CD14-positive monocyte (primary cell): ENCODE data around the gene GPD1. TPM values are rescaled to one million over a fixed set of nuclear protein-coding genes. Genes with fewer than 3 reads are reported as not detected.

Experiments
- DNase-seq, 3 donors: peaks; one replicate each; pipeline ENCODE4 v3.0.0-alpha.2; 2011 to 2022
- H2AFZ ChIP-seq: 2 replicates; pipeline ENCODE4 v1.6.0; 2012; ENCODE audit warnings: mild to moderate bottlenecking, low read depth, low read length, inconsistent platforms; ENCODE audit not compliant: insufficient read depth, poor library complexity, severe bottlenecking
- H3K27ac ChIP-seq, 2 donors: 1 replicate in 1 of 2; 2 replicates in 1 of 2; pipeline ENCODE4 v1.5.1; 2012 to 2013; ENCODE audit warnings: low read length in 2 of 2, control low read depth in 1 of 2, inconsistent platforms in 1 of 2, low read depth in 1 of 2, mild to moderate bottlenecking in 1 of 2
- H3K27me3 ChIP-seq, 2 donors: one replicate each; pipeline versions ENCODE4 v1.6.0 to v1.6.1; 2011 to 2013; ENCODE audit warnings: low read length in 2 of 2; ENCODE audit not compliant: control insufficient read depth in 2 of 2, insufficient read depth in 2 of 2
- H3K36me3 ChIP-seq, 2 donors: replicated peaks in 1 of 2; 1 replicate in 1 of 2; 2 replicates in 1 of 2; pipeline versions ENCODE4 v1.5.1 to v1.6.1; 2012 to 2013; ENCODE audit warnings: low read length in 2 of 2, control low read depth in 1 of 2, inconsistent platforms in 1 of 2, mild to moderate bottlenecking in 1 of 2; ENCODE audit not compliant: insufficient read depth in 2 of 2, control insufficient read depth in 1 of 2
- H3K4me1 ChIP-seq, 2 donors: 1 replicate in 1 of 2; 2 replicates in 1 of 2; pipeline versions ENCODE4 v1.5.1 to v1.6.1; 2012 to 2013; ENCODE audit warnings: low read length in 2 of 2, control low read depth in 1 of 2, inconsistent platforms in 1 of 2, mild to moderate bottlenecking in 1 of 2, moderate library complexity in 1 of 2; ENCODE audit not compliant: insufficient read depth in 2 of 2, control insufficient read depth in 1 of 2
- H3K4me2 ChIP-seq: replicated peaks from 2 replicates; pipeline ENCODE3; 2012; ENCODE audit warnings: low read length, moderate library complexity, mild to moderate bottlenecking; ENCODE audit not compliant: poor library complexity, severe bottlenecking; ENCODE audit errors: extremely low read depth
- H3K4me3 ChIP-seq, 3 experiments: fragments of 200-600 bp in 1 of 3; sonication (generic) in 1 of 3; replicated peaks in 1 of 3; 1 replicate in 2 of 3; 2 replicates in 1 of 3; pipeline ENCODE4 v1.5.1; 2011 to 2013; ENCODE audit warnings: low read length in 3 of 3, mild to moderate bottlenecking in 3 of 3, control low read depth in 2 of 3, low read depth in 2 of 3, inconsistent platforms in 1 of 3, moderate library complexity in 1 of 3
- H3K79me2 ChIP-seq: 2 replicates; pipeline ENCODE4 v1.6.0; 2012; ENCODE audit warnings: mild to moderate bottlenecking, control low read depth, inconsistent platforms, low read length, moderate library complexity; ENCODE audit not compliant: insufficient read depth
- H3K9ac ChIP-seq: 2 replicates; pipeline ENCODE4 v1.6.0; 2017; ENCODE audit warnings: low read length, mild to moderate bottlenecking; ENCODE audit not compliant: insufficient read depth, poor library complexity, severe bottlenecking
- H3K9me3 ChIP-seq, 2 donors: replicated peaks in 1 of 2; 1 replicate in 1 of 2; 2 replicates in 1 of 2; pipeline versions ENCODE4 v1.5.1 to v1.6.1; 2012 to 2013; ENCODE audit warnings: low read length in 2 of 2, control low read depth in 1 of 2; ENCODE audit not compliant: control insufficient read depth in 1 of 2, insufficient read depth in 1 of 2
- H4K20me1 ChIP-seq: 2 replicates; pipeline ENCODE4 v1.6.0; 2012; ENCODE audit warnings: mild to moderate bottlenecking, low read length, control low read depth, moderate library complexity; ENCODE audit not compliant: insufficient read depth
- H3K27ac Mint-ChIP-seq, 7 donors: one replicate each; pipeline ENCODE4 v1.8.0; 2020; ENCODE audit warnings: mild to moderate bottlenecking in 7 of 7, mixed read lengths in 7 of 7, moderate library complexity in 6 of 7, inconsistent platforms in 2 of 7
- H3K27me3 Mint-ChIP-seq, 3 donors: one replicate each; pipeline ENCODE4 v1.8.0; 2021 to 2022; ENCODE audit warnings: low read depth in 3 of 3, mild to moderate bottlenecking in 3 of 3, mixed read lengths in 3 of 3, moderate library complexity in 3 of 3, inconsistent platforms in 1 of 3
- H3K36me3 Mint-ChIP-seq, 2 donors: one replicate each; pipeline ENCODE4 v1.8.0; 2020; ENCODE audit warnings: mixed read lengths in 2 of 2, inconsistent platforms in 1 of 2, mild to moderate bottlenecking in 1 of 2
- H3K4me1 Mint-ChIP-seq: one replicate; pipeline ENCODE4 v1.8.0; 2020; ENCODE audit warnings: mild to moderate bottlenecking, mixed read lengths
- H3K4me3 Mint-ChIP-seq, 2 donors: one replicate each; pipeline ENCODE4 v1.8.0; 2020; ENCODE audit warnings: mild to moderate bottlenecking in 2 of 2, mixed read lengths in 2 of 2, moderate library complexity in 1 of 2
- H3K9me3 Mint-ChIP-seq, 7 donors: one replicate each; pipeline ENCODE4 v1.8.0; 2020 to 2022; ENCODE audit warnings: mixed read lengths in 7 of 7, mild to moderate bottlenecking in 6 of 7, moderate library complexity in 6 of 7, inconsistent platforms in 2 of 7
- WGBS: methylation state at CpG from one replicate; pipeline ENCODE4 v1.1.5; 2013; ENCODE audit warnings: missing lambda C conversion rate; ENCODE audit not compliant: insufficient coverage; 5-methylcytosine and 5-hydroxymethylcytosine counted together
- intact Hi-C, 2 donors: fragments of 100-400 bp; cut with micrococcal nuclease; formaldehyde crosslinking; loops; one replicate each; pipeline versions ENCODE4 v1.15.0 to v1.15.1; 2023
- polyA plus RNA-seq, 3 donors: library from polyadenylated mRNA; depleted of rRNA in 1 of 3; unstranded in 2 of 3; stranded (reverse) in 1 of 3; fragments of 300-500 nt in 2 of 3; fragments of >200 nt in 1 of 3; fragmentation: Illumina TruSeq in 2 of 3; gene quantifications; 1 replicate in 2 of 3; 2 replicates in 1 of 3; pipeline ENCODE4 v1.2.3, GENCODE V29; 2012 to 2021
- TF ChIP-seq, protein P1 (sequence below): fragments of 200-600 bp; IDR thresholded peaks from one replicate; pipeline ENCODE4 v1.8.0; 2022; ENCODE audit warnings: antibody characterized with exemption, mild to moderate bottlenecking

The GPD1 gene
- polyA plus RNA-seq, 3 donors = 0.08 TPM; not detected in 2

DNA sequence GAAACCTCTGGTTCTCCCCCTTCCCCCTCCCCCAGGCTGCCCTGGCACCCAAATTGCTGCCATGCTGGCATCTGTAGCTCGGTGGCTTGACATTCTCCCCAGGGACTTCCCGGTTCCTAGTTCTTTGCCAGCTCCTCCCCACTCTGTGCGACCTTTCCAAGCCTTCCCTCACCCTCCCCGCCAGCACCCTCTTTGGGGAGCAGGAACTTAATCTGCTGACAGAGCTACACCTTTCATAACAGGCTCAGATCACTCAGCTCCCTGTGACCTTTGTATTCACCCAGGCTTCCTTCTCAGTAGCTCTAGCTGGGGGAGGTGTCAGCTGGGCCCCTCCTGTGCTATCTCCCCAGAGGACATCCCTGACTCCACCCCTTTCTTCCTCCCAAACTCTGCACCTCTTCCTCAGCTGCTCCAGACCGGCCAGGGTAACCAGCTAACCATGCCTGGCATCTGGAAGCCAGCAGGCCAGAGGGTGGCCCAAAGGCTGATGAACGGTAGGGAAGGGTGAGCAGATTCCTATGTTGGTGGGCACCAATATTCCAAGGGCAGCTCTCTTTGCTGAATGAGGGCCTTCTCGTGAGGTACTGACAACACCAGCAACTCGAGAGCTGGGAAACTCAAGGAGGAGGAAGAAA, 6.4 kb downstream of the GPD1 start:
- Mint-ChIP-seq H3K4me1 (peaks cover 24% of the 10 kb centered on the region), H3K4me3 (peak overlapping the region in 1 of 2 donors; percentile 56), H3K27me3 (peaks cover 2 to 7% (median 5%) of the 10 kb centered on the region in 3 donors), H3K36me3 (peaks cover 4 to 10% of the 10 kb centered on the region in 2 donors), H3K27ac (peak overlapping the region in 3 of 7 donors; percentile 21 to 53 (median 44)), H3K9me3 (no peaks in the 10 kb centered on the region)
- Histone ChIP-seq H4K20me1 (peaks cover 12% of the 10 kb centered on the region), H3K9me3 (no peaks in the 10 kb centered on the region), H3K4me3 (no peak overlapping the region), H3K79me2 (peaks cover 27% of the 10 kb centered on the region), H3K4me1 (peaks cover 16 to 23% of the 10 kb centered on the region in 2 donors), H3K27ac (no peak overlapping the region), H3K27me3 (no peaks in the 10 kb centered on the region), H3K9ac (no peak overlapping the region), H3K4me2 (no peak overlapping the region), H3K36me3 (no peaks in the 10 kb centered on the region), H2AFZ (peak overlapping the region; percentile 75)
- 97% methylated on average over 4 of the region's 8 CpGs for WGBS
- TF ChIP-seq, protein P1, sequence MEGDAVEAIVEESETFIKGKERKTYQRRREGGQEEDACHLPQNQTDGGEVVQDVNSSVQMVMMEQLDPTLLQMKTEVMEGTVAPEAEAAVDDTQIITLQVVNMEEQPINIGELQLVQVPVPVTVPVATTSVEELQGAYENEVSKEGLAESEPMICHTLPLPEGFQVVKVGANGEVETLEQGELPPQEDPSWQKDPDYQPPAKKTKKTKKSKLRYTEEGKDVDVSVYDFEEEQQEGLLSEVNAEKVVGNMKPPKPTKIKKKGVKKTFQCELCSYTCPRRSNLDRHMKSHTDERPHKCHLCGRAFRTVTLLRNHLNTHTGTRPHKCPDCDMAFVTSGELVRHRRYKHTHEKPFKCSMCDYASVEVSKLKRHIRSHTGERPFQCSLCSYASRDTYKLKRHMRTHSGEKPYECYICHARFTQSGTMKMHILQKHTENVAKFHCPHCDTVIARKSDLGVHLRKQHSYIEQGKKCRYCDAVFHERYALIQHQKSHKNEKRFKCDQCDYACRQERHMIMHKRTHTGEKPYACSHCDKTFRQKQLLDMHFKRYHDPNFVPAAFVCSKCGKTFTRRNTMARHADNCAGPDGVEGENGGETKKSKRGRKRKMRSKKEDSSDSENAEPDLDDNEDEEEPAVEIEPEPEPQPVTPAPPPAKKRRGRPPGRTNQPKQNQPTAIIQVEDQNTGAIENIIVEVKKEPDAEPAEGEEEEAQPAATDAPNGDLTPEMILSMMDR = no peak
- intact Hi-C loops = loop anchor here in 1 of 2 donors (5.0 kb wide), 1 partner anchor 57 kb away; the partner anchor contains the start of gene CERS5
- DNase-seq = no peak

DNA sequence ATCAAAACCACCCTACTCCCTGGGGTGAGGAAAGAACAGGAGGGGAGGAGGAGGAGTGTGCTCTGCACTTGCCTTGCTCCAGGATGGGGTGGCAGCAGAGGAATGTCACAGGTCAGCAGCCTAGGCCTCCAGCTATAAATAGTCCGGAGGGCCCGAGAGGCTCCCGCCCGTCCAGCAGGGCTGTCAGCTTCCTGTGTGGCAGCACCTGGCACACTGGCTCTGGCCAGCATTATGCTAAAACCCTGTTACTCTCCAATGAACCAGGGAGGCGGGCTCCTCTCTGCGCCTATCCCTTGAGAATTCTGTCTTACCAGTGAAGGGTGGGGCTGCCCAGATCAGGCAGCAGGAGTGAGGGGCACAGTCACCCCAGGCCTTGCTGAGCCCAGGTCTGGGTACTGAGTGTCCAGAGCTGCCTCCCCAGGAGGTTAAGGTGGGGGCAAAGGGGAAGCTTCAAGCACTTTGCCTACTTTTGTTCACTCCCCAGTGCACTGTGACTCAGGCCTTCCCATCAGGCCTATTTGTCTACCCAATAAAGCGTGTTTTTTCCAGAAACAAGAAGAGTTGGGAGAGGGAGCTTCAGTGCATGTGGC, 7.0 kb downstream of the GPD1 start:
- peaks cover 17% of the 10 kb centered on the region for H4K20me1 ChIP-seq
- no peaks in the 10 kb centered on the region for H3K9me3 Mint-ChIP-seq
- H3K27ac Mint-ChIP-seq = peak overlapping the region in 3 of 7 donors; percentile 44 to 85 (median 84)
- peaks cover 1 to 7% (median 2%) of the 10 kb centered on the region in 3 donors for H3K27me3 Mint-ChIP-seq
- H3K9me3 ChIP-seq = no peaks in the 10 kb centered on the region
- peaks cover 24% of the 10 kb centered on the region for H3K4me1 Mint-ChIP-seq
- peak in 1 of 3 donors; percentile 20 for DNase-seq
- H3K4me3 ChIP-seq = peak overlapping the region in 1 of 3 experiments; percentile 56
- TF ChIP-seq, protein P1 = no peak
- H3K4me1 ChIP-seq = peaks cover 16 to 23% of the 10 kb centered on the region in 2 donors
- peak overlapping the region; percentile 75 for H2AFZ ChIP-seq
- peaks cover 33% of the 10 kb centered on the region for H3K79me2 ChIP-seq
- no peak overlapping the region for H3K27ac ChIP-seq
- H3K4me2 ChIP-seq = peak overlapping the region; percentile 69
- peak overlapping the region; percentile 69 to 87 for H3K4me3 Mint-ChIP-seq
- intact Hi-C loops = loop anchor here in 1 of 2 donors (5.0 kb wide), 1 partner anchor 56 kb away; the partner anchor contains the start of gene CERS5
- no peak overlapping the region for H3K9ac ChIP-seq
- WGBS = 51% methylated on average over 6 of the region's 7 CpGs
- no peaks in the 10 kb centered on the region for H3K27me3 ChIP-seq
- peaks cover 9 to 16% of the 10 kb centered on the region in 2 donors for H3K36me3 Mint-ChIP-seq
- peaks cover 4% of the 10 kb centered on the region in 2 donors for H3K36me3 ChIP-seq
